Fibroblast of pulmonary artery (primary cell): ENCODE measurements around the gene CAMK1.

Source experiments
- DNase-seq: peaks from one replicate; pipeline ENCODE4 v3.0.0-alpha.2; 2010; ENCODE audit warnings: low read depth
- H3K4me3 ChIP-seq: replicated peaks from 2 replicates; pipeline ENCODE4 v1.5.1; 2011; ENCODE audit warnings: low read depth, mild to moderate bottlenecking, control low read depth, low read length, moderate library complexity
- TF ChIP-seq, protein P1 (sequence below): IDR thresholded peaks from 2 replicates; pipeline ENCODE4 v1.5.1; 2011; ENCODE audit warnings: mild to moderate bottlenecking, control low read depth, low read length, inconsistent platforms; ENCODE audit errors: missing control alignments

CAMK1 gene

GRCh38 chr3:9786209-9786739 is 16.5 kb upstream of the CAMK1 start:
- DNase-seq = no peak
- TF ChIP-seq, protein P1, sequence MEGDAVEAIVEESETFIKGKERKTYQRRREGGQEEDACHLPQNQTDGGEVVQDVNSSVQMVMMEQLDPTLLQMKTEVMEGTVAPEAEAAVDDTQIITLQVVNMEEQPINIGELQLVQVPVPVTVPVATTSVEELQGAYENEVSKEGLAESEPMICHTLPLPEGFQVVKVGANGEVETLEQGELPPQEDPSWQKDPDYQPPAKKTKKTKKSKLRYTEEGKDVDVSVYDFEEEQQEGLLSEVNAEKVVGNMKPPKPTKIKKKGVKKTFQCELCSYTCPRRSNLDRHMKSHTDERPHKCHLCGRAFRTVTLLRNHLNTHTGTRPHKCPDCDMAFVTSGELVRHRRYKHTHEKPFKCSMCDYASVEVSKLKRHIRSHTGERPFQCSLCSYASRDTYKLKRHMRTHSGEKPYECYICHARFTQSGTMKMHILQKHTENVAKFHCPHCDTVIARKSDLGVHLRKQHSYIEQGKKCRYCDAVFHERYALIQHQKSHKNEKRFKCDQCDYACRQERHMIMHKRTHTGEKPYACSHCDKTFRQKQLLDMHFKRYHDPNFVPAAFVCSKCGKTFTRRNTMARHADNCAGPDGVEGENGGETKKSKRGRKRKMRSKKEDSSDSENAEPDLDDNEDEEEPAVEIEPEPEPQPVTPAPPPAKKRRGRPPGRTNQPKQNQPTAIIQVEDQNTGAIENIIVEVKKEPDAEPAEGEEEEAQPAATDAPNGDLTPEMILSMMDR = no peak
- H3K4me3 ChIP-seq = no peak overlapping the region

DNA sequence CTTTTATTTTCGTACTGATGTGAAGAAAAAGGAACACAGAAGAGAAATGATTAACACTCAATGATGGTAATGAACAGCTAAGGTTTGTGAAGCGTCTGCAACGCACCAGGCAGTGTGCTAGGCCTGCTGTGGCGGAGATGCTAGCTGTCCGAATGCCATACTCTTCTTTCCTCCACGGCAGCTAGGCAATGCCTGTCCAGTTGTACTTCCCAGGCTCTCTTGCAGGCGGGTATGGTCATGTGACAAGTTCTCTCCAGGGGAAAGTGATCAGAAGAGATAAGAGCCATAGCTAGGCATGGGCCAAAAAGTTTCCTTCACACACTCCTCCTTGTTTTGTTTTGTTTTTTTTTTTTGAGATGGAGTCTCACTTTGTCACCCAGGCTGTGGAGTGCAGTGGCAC is 15.9 kb upstream of the CAMK1 start:
- H3K4me3 ChIP-seq = no peak overlapping the region
- TF ChIP-seq, protein P1 = no peak
- no peak for DNase-seq

DNA sequence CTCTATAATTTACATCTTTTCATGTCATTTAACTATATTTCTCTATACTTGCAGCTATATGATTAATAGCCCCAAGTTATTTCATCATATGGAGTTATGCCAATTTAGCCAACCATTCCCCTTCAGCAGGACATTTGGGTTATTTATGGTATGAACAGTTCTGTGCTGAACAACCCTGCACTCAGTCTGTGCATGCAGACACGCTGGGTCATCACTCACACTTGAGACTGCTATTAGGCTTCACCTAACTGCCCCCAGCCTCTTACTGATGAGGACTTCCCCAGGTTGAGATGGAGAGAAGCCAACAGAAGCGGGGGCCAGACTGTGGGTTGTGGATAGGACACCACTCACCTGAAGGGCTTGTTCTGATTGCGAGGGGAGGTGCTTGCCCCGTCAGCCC is 15.2 kb upstream of the CAMK1 start:
- TF ChIP-seq, protein P1 = no peak
- no peak overlapping the region for H3K4me3 ChIP-seq
- DNase-seq = peak; percentile 33

DNA sequence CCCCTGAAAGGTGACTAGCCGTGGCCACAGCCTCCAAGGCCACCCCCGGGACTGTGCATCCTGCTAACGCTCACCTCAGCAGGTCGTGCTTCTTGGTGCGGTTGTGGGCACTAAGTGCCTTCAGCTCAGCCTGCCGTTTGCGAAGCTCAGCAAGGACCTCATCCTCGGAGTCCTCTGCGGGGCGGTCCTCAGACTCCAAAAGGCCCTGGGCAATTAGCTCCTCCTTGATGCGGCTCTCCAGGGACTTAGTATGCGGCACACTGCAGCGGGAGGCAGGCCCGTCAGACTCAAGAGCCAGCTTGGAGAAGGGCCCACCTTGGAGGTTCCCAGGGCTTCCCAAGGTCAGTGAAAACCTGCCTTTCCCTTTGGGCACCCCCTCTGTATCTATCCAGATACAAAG is 14.2 kb upstream of the CAMK1 start:
- no peak overlapping the region for H3K4me3 ChIP-seq
- TF ChIP-seq, protein P1 = no peak
- no peak for DNase-seq

GRCh38 chr3:9782770-9783169 is 13.0 kb upstream of the CAMK1 start:
- no peak for DNase-seq
- no peak overlapping the region for H3K4me3 ChIP-seq
- TF ChIP-seq, protein P1 = peak; percentile 6

DNA sequence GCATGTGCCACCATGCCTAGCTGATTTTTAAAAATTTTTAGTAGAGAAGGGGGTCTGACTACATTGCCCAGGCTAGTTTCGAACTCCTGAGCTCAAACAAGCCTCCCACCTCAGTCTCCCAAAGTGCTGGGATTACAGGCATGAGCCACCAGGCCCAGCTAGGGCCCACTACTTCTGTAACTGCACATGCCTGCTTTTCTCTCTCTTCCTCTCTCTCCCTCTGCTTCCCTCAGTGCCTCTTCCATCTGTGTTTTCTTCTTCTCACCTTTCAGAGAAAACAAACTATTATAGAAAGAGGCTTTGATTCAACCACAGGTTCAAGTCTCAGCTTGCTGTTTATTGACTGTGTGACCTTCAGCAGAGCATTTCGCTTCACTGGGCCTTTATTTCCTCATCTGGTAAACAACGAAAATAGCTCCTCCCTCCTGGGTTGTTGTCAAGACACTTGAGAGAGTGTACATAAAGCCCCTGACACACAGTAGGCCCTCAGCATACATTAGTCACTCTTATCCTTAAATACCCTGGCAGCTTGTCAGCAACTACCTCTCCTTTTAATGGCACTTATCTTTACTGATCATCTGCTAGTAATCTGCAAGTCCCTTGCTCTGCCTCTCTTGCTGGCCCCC is 12.3 kb upstream of the CAMK1 start:
- DNase-seq = no peak
- TF ChIP-seq, protein P1 = no peak
- no peak overlapping the region for H3K4me3 ChIP-seq

DNA sequence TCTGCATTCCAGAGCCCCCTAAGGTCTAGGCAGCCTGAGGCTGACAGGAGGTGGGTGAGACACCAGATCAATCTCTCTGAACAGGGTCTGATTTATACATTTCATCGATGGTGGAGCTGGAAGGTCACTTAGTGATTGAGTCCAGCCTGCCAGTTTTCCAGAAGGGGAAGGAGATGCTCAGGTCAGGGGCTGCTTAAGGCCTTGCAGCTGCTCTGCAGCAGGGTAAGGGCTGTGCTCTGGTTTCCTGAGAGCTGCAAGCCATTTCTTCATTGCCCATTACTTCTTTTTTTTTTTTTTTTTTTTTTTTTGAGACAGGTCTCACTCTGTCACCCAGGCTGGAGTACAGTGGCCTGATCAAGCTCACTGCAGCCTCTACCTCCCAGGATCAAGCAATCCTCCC is 11.8 kb upstream of the CAMK1 start:
- TF ChIP-seq, protein P1 = no peak
- no peak for DNase-seq
- H3K4me3 ChIP-seq = no peak overlapping the region
